ENCODE results near the gene FMOD. TPM values are rescaled to one million over a fixed set of nuclear protein-coding genes. Genes with fewer than 3 reads are reported as not detected.
A peak's percentile ranks its signal among the peaks of the same experiment; 100 is the strongest.

Gene FMOD
- polyA plus RNA-seq, 1 donor from 2014 or later, result not detected

DNA sequence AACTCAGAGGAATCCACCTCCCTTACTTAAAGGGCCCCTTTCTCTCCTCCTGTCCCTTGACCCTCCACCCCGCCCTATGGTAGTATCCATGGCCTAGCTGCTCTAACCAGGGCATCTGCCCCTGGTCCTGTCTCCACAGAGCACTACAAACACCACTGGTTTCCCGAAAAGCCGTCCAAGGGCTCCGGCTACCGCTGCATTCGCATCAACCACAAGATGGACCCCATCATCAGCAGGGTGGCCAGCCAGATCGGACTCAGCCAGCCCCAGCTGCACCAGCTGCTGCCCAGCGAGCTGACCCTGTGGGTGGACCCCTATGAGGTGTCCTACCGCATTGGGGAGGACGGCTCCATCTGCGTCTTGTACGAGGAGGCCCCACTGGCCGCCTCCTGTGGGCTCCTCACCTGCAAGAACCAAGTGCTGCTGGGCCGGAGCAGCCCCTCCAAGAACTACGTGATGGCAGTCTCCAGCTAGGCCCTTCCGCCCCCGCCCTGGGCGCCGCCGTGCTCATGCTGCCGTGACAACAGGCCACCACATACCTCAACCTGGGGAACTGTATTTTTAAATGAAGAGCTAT, 43.9 kb downstream of the FMOD start:
- Histone ChIP-seq H3K9ac (ENCODE audit: low read length) (peak overlapping the region; percentile 22), H3F3A (ENCODE audit: insufficient read depth, low read length, poor library complexity, severe bottlenecking) (no peaks in the 10 kb centered on the region), H2AFZ (ENCODE audit: low read depth, low read length) (no peak overlapping the region), H3K4me2 (ENCODE audit: low read length) (peak overlapping the region; percentile 22), H3K4me3 (ENCODE audit: low read length) (peak overlapping the region; percentile 98), H3K9me3 (ENCODE audit: low read length) (no peaks in the 10 kb centered on the region), H3K27me3 (ENCODE audit: insufficient read depth, low read depth, low read length) (no peaks in the 10 kb centered on the region), H3K9me2 (ENCODE audit: insufficient read depth, low read length) (no peaks in the 10 kb centered on the region), H4K20me1 (ENCODE audit: insufficient read depth) (no peaks in the 10 kb centered on the region), H3K27ac (ENCODE audit: low read length) (no peak overlapping the region), H3K36me3 (ENCODE audit: insufficient read depth, low read length) (no peaks in the 10 kb centered on the region), H3K79me2 (replicated peaks; ENCODE audit: insufficient read depth, low read length) (peaks cover 20% of the 10 kb centered on the region)
- TF ChIP-seq EP300 (conservative IDR thresholded peaks at IDR 0.05; ENCODE audit: poor library complexity, severe bottlenecking) (no peak), RAD21 (conservative IDR thresholded peaks at IDR 0.05) (no peak), TAF1 (IDR thresholded peaks at IDR 0.05; ENCODE audit: low read depth) (no peak)
- TF ChIP-seq, protein P1, sequence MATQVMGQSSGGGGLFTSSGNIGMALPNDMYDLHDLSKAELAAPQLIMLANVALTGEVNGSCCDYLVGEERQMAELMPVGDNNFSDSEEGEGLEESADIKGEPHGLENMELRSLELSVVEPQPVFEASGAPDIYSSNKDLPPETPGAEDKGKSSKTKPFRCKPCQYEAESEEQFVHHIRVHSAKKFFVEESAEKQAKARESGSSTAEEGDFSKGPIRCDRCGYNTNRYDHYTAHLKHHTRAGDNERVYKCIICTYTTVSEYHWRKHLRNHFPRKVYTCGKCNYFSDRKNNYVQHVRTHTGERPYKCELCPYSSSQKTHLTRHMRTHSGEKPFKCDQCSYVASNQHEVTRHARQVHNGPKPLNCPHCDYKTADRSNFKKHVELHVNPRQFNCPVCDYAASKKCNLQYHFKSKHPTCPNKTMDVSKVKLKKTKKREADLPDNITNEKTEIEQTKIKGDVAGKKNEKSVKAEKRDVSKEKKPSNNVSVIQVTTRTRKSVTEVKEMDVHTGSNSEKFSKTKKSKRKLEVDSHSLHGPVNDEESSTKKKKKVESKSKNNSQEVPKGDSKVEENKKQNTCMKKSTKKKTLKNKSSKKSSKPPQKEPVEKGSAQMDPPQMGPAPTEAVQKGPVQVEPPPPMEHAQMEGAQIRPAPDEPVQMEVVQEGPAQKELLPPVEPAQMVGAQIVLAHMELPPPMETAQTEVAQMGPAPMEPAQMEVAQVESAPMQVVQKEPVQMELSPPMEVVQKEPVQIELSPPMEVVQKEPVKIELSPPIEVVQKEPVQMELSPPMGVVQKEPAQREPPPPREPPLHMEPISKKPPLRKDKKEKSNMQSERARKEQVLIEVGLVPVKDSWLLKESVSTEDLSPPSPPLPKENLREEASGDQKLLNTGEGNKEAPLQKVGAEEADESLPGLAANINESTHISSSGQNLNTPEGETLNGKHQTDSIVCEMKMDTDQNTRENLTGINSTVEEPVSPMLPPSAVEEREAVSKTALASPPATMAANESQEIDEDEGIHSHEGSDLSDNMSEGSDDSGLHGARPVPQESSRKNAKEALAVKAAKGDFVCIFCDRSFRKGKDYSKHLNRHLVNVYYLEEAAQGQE (IDR thresholded peaks at IDR 0.05; ENCODE audit: borderline replicate concordance), result no peak

DNA sequence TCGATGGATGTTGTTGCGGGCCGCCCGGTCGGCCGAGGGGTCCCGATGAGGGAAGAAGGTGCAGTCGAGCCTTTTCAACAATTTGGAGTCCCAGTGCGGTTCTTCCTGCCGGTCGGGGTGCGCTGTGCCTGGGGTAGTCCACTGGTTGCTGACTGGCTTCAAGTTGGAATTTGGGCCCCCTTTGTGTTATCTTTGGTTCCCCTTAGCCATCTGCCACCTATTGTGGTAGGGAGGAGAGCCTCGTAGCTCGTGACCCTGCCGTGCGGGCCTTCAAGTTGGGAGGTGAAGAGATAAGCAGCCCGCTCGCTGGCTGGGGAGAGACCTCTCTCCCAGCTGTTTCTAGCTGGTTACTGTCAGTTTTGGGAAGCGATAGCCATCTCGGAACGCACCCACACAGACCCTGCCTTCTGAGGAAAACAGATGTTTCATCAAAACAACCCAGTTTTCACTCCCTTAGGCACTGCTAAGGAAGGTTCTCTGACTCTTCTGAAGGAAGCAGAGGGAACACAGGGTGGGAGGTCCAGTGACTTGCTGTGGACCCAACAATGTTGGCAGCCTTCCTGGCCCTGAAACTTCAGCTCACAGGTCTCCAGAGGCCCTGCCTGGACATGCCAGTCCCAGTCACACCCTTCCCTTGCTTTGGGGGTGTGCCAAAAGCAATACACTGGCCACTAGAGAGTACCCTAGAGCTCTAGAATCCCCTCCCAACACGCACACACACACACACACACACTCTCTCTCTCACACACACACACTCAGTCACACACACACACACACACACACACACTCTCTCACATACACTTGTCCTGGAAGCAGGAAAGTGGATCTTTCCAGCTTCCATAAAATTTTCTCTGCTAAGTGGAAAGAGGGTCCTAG, 44.6 kb downstream of the FMOD start:
- peak overlapping the region; percentile 98 for H3K4me3 ChIP-seq (ENCODE audit: low read length)
- H3F3A ChIP-seq (ENCODE audit: insufficient read depth, low read length, poor library complexity, severe bottlenecking), result no peaks in the 10 kb centered on the region
- H3K9me2 ChIP-seq (ENCODE audit: insufficient read depth, low read length), result no peaks in the 10 kb centered on the region
- H3K9me3 ChIP-seq (ENCODE audit: low read length), result no peaks in the 10 kb centered on the region
- H4K20me1 ChIP-seq (ENCODE audit: insufficient read depth), result no peaks in the 10 kb centered on the region
- peak overlapping the region; percentile 76 for H3K27ac ChIP-seq (ENCODE audit: low read length)
- TF ChIP-seq EZH2 (IDR thresholded peaks at IDR 0.05; ENCODE audit: borderline replicate concordance, insufficient read depth, low read length, poor library complexity, severe bottlenecking) (no peak), TAF1 (IDR thresholded peaks at IDR 0.05; ENCODE audit: low read depth) (no peak), MXI1 (conservative IDR thresholded peaks at IDR 0.05; ENCODE audit: poor library complexity, severe bottlenecking) (no peak), POLR2AphosphoS5 (IDR thresholded peaks at IDR 0.05) (no peak), EP300 (conservative IDR thresholded peaks at IDR 0.05; ENCODE audit: poor library complexity, severe bottlenecking) (no peak), RAD21 (conservative IDR thresholded peaks at IDR 0.05) (no peak), SMC3 (conservative IDR thresholded peaks at IDR 0.05; ENCODE audit: poor library complexity) (no peak)
- TF ChIP-seq, protein P2, sequence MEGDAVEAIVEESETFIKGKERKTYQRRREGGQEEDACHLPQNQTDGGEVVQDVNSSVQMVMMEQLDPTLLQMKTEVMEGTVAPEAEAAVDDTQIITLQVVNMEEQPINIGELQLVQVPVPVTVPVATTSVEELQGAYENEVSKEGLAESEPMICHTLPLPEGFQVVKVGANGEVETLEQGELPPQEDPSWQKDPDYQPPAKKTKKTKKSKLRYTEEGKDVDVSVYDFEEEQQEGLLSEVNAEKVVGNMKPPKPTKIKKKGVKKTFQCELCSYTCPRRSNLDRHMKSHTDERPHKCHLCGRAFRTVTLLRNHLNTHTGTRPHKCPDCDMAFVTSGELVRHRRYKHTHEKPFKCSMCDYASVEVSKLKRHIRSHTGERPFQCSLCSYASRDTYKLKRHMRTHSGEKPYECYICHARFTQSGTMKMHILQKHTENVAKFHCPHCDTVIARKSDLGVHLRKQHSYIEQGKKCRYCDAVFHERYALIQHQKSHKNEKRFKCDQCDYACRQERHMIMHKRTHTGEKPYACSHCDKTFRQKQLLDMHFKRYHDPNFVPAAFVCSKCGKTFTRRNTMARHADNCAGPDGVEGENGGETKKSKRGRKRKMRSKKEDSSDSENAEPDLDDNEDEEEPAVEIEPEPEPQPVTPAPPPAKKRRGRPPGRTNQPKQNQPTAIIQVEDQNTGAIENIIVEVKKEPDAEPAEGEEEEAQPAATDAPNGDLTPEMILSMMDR (IDR thresholded peaks at IDR 0.05; ENCODE audit: poor library complexity, severe bottlenecking), result no peak
- TF ChIP-seq, protein P1 (IDR thresholded peaks at IDR 0.05; ENCODE audit: borderline replicate concordance), result no peak
- no peaks in the 10 kb centered on the region for H3K27me3 ChIP-seq (ENCODE audit: insufficient read depth, low read depth, low read length)
- H3K4me2 ChIP-seq (ENCODE audit: low read length), result peak overlapping the region; percentile 62
- peak overlapping the region; percentile 57 for H2AFZ ChIP-seq (ENCODE audit: low read depth, low read length)
- peaks cover 20% of the 10 kb centered on the region for H3K79me2 ChIP-seq (replicated peaks; ENCODE audit: insufficient read depth, low read length)
- H3K36me3 ChIP-seq (ENCODE audit: insufficient read depth, low read length), result no peaks in the 10 kb centered on the region
- H3K9ac ChIP-seq (ENCODE audit: low read length), result peak overlapping the region; percentile 95
